ENCODE measurements around the gene HOXC9. TPM values are rescaled to one million over a fixed set of nuclear protein-coding genes. Genes with fewer than 3 reads are reported as not detected.

Gene HOXC9
- total RNA-seq, 4 donors from 2014 or later: 1.7 to 13.2 (median 1.9) TPM; not detected in 1

DNA sequence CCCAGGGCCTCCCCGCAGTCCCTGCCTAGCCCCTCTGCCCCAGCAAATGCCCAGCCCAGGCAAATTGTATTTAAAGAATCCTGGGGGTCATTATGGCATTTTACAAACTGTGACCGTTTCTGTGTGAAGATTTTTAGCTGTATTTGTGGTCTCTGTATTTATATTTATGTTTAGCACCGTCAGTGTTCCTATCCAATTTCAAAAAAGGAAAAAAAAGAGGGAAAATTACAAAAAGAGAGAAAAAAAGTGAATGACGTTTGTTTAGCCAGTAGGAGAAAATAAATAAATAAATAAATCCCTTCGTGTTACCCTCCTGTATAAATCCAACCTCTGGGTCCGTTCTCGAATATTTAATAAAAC, 30.5 kb downstream of the HOXC9 start:
- DNase-seq: no peak
- no peaks in the 10 kb centered on the region for H3K36me3 ChIP-seq
- TF ChIP-seq, protein P1, sequence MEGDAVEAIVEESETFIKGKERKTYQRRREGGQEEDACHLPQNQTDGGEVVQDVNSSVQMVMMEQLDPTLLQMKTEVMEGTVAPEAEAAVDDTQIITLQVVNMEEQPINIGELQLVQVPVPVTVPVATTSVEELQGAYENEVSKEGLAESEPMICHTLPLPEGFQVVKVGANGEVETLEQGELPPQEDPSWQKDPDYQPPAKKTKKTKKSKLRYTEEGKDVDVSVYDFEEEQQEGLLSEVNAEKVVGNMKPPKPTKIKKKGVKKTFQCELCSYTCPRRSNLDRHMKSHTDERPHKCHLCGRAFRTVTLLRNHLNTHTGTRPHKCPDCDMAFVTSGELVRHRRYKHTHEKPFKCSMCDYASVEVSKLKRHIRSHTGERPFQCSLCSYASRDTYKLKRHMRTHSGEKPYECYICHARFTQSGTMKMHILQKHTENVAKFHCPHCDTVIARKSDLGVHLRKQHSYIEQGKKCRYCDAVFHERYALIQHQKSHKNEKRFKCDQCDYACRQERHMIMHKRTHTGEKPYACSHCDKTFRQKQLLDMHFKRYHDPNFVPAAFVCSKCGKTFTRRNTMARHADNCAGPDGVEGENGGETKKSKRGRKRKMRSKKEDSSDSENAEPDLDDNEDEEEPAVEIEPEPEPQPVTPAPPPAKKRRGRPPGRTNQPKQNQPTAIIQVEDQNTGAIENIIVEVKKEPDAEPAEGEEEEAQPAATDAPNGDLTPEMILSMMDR (IDR thresholded peaks at IDR 0.05): no peak
- no peak for TF ChIP-seq POLR2A (IDR thresholded peaks at IDR 0.05)
- peak overlapping the region in 1 of 4 donors; percentile 48 for H3K4me3 ChIP-seq
- H3K9me3 ChIP-seq: peaks cover 0 to 4% (median 0%) of the 10 kb centered on the region in 4 donors
- peaks cover 0 to 13% of the 10 kb centered on the region in 2 donors for H3K27me3 ChIP-seq
- peak overlapping the region in 3 of 4 donors; percentile 46 to 94 (median 74) for H3K27ac ChIP-seq
- H3K4me1 ChIP-seq: peaks cover 0 to 44% (median 9%) of the 10 kb centered on the region in 4 donors

DNA sequence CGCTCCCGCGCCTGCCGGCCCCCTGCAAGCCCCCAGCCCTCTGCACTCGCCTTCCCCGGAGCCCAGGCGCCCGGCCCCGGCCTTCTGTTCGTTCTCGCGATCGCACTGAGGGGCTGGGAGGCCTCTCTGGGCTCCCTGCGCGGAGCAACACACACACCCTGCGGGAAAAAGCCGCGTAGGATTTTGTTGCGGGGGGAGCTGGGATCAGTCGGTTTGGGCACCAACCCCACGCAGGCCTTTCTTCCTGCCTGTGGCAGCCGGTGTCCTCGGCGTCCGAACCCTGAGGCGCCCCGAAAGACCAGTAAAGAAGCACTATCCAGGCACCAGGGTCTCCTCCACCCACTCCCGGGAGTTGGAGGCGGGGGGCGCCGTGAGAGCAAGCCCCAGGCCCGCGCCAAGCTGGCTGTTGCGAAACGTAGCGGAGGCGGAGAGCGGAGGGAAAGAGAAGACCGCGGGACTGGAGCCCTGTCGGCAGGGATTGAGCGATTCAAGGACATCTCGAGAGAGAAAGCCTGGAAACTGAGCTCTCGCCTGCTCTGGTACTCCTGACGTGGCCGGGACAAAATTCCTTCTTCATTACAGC, 31.0 kb downstream of the HOXC9 start:
- Histone ChIP-seq H3K27ac (peak overlapping the region in 3 of 4 donors; percentile 44 to 94 (median 83)), H3K27me3 (peaks cover 0 to 13% of the 10 kb centered on the region in 2 donors), H3K9me3 (peaks cover 0 to 4% (median 0%) of the 10 kb centered on the region in 4 donors), H3K4me1 (peaks cover 0 to 40% (median 9%) of the 10 kb centered on the region in 4 donors), H3K4me3 (peak overlapping the region in 2 of 4 donors; percentile 29 to 48), H3K36me3 (no peaks in the 10 kb centered on the region)
- no peak for DNase-seq
- no peak for TF ChIP-seq POLR2A (IDR thresholded peaks at IDR 0.05)
- TF ChIP-seq, protein P1 (IDR thresholded peaks at IDR 0.05): no peak

DNA sequence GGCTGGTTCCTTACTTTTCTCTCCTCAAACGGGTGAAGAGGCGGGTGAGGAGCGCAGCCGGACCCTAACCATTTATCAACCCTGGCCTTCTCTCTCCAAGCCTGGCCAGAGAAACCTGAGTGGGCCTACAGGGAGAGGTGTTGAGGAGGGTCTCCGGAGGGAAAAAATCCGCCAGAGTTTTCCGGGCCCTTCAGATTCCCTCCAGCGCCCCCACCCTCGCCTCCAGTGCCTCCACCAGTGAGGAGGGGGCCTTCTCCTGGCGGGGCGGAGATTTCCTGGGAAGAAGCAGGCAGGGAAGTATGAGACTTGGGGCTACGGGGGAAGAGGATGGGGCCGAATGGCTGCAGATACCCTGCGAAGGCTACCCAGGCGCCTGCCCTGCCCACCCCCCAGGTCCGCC, 31.5 kb downstream of the HOXC9 start:
- Histone ChIP-seq H3K4me1 (peaks cover 0 to 37% (median 9%) of the 10 kb centered on the region in 4 donors), H3K9me3 (peaks cover 0 to 4% (median 0%) of the 10 kb centered on the region in 4 donors), H3K4me3 (peak overlapping the region in 1 of 4 donors; percentile 48), H3K27me3 (peaks cover 0 to 13% of the 10 kb centered on the region in 2 donors), H3K27ac (peak overlapping the region in 3 of 4 donors; percentile 44 to 94 (median 83)), H3K36me3 (no peaks in the 10 kb centered on the region)
- no peak for TF ChIP-seq POLR2A (IDR thresholded peaks at IDR 0.05)
- TF ChIP-seq, protein P1 (IDR thresholded peaks at IDR 0.05): no peak
- no peak for DNase-seq

DNA sequence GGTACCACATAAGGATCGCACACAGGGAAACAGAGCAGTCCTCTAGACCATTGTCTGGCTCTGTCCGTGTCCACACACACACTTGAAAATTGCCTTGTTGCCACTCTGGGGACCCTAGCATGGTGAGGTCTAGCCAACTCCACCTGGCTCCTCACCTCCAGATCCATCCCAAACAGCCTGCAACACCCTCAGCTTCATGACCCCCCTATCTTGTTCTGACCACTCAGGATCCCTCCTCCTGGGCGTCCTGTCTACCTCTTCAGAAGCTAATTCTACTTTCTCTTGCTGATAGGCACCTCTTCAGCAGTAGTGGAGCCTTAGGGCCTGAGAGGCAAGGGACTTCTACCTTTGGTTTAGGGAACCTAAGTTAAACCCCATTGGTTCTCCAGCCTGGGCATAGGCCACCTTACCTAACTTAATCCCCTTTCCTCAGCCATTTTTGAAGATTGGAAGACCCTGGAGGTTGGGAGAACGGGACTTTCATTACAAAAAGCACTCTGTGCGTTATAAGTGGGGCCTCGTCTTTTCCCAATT, 32.2 kb downstream of the HOXC9 start:
- Histone ChIP-seq H3K27ac (peak overlapping the region in 3 of 4 donors; percentile 18 to 94 (median 83)), H3K27me3 (peaks cover 0 to 13% of the 10 kb centered on the region in 2 donors), H3K36me3 (no peaks in the 10 kb centered on the region), H3K9me3 (peaks cover 0 to 4% (median 0%) of the 10 kb centered on the region in 4 donors), H3K4me3 (peak overlapping the region in 1 of 4 donors; percentile 41), H3K4me1 (peaks cover 0 to 32% (median 9%) of the 10 kb centered on the region in 4 donors)
- TF ChIP-seq, protein P1 (IDR thresholded peaks at IDR 0.05): no peak
- no peak for DNase-seq

DNA sequence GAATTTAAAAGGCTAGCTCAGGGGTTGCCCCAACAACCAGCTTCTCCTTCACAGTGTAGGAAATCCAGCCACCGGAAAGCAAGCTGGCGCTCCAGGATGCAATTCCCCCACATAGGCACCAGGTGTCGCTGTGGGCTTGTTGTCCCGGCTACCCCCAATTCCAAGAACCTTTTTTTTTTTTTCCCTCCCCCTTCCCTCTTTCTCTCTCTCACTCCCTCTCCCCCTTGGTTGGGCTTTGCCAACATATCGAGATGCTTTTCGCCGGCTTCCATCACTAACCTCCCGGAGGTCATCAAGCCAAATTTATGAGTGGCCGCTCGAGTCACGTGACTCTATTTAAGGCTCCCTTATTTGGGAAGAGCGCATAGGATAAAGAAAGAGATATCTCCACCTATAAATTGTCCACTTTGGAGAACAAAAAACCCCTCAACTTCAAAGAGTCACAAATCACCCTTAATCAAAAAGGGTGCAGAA, 32.7 kb downstream of the HOXC9 start, which contains the start of gene HOXC5:
HOXC5 (plus strand) TSS at position 424 of the 474 bp plus-strand sequence. CDS start 73 bp downstream, outside the sequence.
- H3K4me1 ChIP-seq: peaks cover 0 to 32% (median 9%) of the 10 kb centered on the region in 4 donors

More for the DNA sequence above, 32.7 kb downstream of the HOXC9 start, which contains the start of gene HOXC5:
- TF ChIP-seq, protein P1 (IDR thresholded peaks at IDR 0.05): peak; percentile 73 to 94 (median 87)
- TF ChIP-seq POLR2A (IDR thresholded peaks at IDR 0.05): no peak
- Histone ChIP-seq H3K27me3 (peaks cover 0 to 13% of the 10 kb centered on the region in 2 donors), H3K36me3 (no peaks in the 10 kb centered on the region), H3K9me3 (peaks cover 0 to 4% (median 0%) of the 10 kb centered on the region in 4 donors), H3K4me3 (peak within 1 kb of the TSS; percentile 23 to 43 (median 40)), H3K27ac (peak within 1 kb of the TSS in 3 of 4 donors; percentile 55 to 94 (median 83))
- DNase-seq: peak; percentile 50 to 85 (median 70)
